ENCODE measurements around the gene PAXIP1. TPM values are rescaled to one million over a fixed set of nuclear protein-coding genes. Genes with fewer than 3 reads are reported as not detected.

PAXIP1 gene
- total RNA-seq, 2 donors from 2014 or later: 12.0 to 13.0 TPM

DNA sequence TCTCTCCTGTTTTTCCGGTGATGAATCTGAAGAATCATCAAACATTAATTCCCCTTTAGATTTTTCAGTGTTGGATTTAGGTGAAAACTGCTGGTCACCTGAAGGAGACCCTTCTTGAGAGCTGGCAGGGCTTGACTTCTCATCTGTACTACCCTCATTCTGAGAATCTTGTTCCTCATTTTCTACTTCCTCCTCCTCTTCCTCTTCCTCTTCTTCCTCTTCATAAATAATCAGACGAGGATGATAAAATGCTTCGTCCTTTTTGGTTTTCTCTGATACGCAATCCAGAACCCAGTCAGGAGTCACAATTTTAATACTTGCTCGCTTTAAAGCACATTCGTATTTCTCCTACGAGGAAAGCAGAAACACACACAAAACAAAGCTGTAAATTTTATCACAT is 26.9 kb downstream of the PAXIP1 start:
- ATAC-seq (ENCODE audit: insufficient number of reproducible peaks, low FRiP score, low read depth): no peak
- no peaks in the 10 kb centered on the region for H3K9me3 ChIP-seq
- DNase-seq (ENCODE audit: low spot score): no peak
- H3K27me3 ChIP-seq (replicated peaks; ENCODE audit: insufficient read depth): no peaks in the 10 kb centered on the region
- H3K27ac ChIP-seq: no peak overlapping the region
- H3K36me3 ChIP-seq: no peaks in the 10 kb centered on the region
- H3K4me1 ChIP-seq (ENCODE audit: control insufficient read depth in 1 of 2, low read depth in 2 of 2): no peaks in the 10 kb centered on the region
- H3K4me3 ChIP-seq: no peak overlapping the region
- TF ChIP-seq, protein P1, sequence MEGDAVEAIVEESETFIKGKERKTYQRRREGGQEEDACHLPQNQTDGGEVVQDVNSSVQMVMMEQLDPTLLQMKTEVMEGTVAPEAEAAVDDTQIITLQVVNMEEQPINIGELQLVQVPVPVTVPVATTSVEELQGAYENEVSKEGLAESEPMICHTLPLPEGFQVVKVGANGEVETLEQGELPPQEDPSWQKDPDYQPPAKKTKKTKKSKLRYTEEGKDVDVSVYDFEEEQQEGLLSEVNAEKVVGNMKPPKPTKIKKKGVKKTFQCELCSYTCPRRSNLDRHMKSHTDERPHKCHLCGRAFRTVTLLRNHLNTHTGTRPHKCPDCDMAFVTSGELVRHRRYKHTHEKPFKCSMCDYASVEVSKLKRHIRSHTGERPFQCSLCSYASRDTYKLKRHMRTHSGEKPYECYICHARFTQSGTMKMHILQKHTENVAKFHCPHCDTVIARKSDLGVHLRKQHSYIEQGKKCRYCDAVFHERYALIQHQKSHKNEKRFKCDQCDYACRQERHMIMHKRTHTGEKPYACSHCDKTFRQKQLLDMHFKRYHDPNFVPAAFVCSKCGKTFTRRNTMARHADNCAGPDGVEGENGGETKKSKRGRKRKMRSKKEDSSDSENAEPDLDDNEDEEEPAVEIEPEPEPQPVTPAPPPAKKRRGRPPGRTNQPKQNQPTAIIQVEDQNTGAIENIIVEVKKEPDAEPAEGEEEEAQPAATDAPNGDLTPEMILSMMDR (IDR thresholded peaks at IDR 0.05): no peak

GRCh38 chr7:154973381-154973780 is 29.5 kb downstream of the PAXIP1 start:
- TF ChIP-seq, protein P1 (IDR thresholded peaks at IDR 0.05): no peak
- no peaks in the 10 kb centered on the region for H3K9me3 ChIP-seq
- no peak overlapping the region for H3K4me3 ChIP-seq
- DNase-seq (ENCODE audit: low spot score): no peak
- ATAC-seq (ENCODE audit: insufficient number of reproducible peaks, low FRiP score, low read depth): no peak
- H3K36me3 ChIP-seq: no peaks in the 10 kb centered on the region
- H3K27ac ChIP-seq: no peak overlapping the region
- H3K27me3 ChIP-seq (replicated peaks; ENCODE audit: insufficient read depth): no peaks in the 10 kb centered on the region
- no peaks in the 10 kb centered on the region for H3K4me1 ChIP-seq (ENCODE audit: control insufficient read depth in 1 of 2, low read depth in 2 of 2)

- TF ChIP-seq, protein P1 (IDR thresholded peaks at IDR 0.05): no peak
Observed at GRCh38 chr7:154968336-154969001, 34.5 kb downstream of the PAXIP1 start.

DNA sequence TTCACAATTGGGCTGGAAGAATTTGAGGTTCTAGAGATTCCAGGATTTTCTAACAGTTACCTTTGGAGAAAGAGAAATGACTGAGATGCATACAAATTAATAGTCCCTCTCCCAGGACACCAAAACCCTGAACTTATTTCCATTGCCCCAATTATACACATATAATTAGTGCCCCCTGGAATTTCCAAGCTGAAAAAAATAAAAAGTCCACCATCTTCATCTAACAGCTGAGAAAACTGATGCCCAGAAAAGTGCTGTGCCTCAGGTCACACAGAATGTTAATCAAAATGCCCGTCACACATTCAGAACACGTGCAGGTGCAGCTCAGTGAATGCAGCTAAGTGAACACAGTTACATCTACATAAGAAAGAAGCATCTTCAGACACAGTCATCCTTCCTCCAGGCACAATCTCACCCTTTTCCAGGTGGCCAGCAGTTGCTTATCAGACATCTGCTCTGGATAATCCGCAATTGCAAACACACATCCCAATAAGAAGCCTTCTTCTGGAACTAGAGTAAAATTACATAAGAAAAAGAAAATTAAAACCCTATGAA is 35.4 kb downstream of the PAXIP1 start:
- TF ChIP-seq, protein P1 (IDR thresholded peaks at IDR 0.05): no peak
- no peak overlapping the region for H3K4me3 ChIP-seq
- ATAC-seq (ENCODE audit: insufficient number of reproducible peaks, low FRiP score, low read depth) (no peak), DNase-seq (ENCODE audit: low spot score) (no peak)
- H3K9me3 ChIP-seq: no peaks in the 10 kb centered on the region
- H3K4me1 ChIP-seq (ENCODE audit: control insufficient read depth in 1 of 2, low read depth in 2 of 2): no peaks in the 10 kb centered on the region
- peaks cover 21% of the 10 kb centered on the region for H3K36me3 ChIP-seq
- no peaks in the 10 kb centered on the region for H3K27me3 ChIP-seq (replicated peaks; ENCODE audit: insufficient read depth)
- no peak overlapping the region for H3K27ac ChIP-seq

More at GRCh38 chr7:154968336-154969001, 34.5 kb downstream of the PAXIP1 start:
- DNase-seq (ENCODE audit: low spot score): no peak
- no peak for ATAC-seq (ENCODE audit: insufficient number of reproducible peaks, low FRiP score, low read depth)
- Histone ChIP-seq H3K36me3 (peaks cover 15% of the 10 kb centered on the region), H3K4me3 (no peak overlapping the region), H3K4me1 (ENCODE audit: control insufficient read depth in 1 of 2, low read depth in 2 of 2) (no peaks in the 10 kb centered on the region), H3K9me3 (no peaks in the 10 kb centered on the region), H3K27ac (no peak overlapping the region), H3K27me3 (replicated peaks; ENCODE audit: insufficient read depth) (no peaks in the 10 kb centered on the region)

- DNase-seq (ENCODE audit: low spot score): no peak
- no peaks in the 10 kb centered on the region for H3K27me3 ChIP-seq (replicated peaks; ENCODE audit: insufficient read depth)
- no peaks in the 10 kb centered on the region for H3K4me1 ChIP-seq (ENCODE audit: control insufficient read depth in 1 of 2, low read depth in 2 of 2)
- H3K9me3 ChIP-seq: no peaks in the 10 kb centered on the region
- TF ChIP-seq, protein P1 (IDR thresholded peaks at IDR 0.05): no peak
- no peak for ATAC-seq (ENCODE audit: insufficient number of reproducible peaks, low FRiP score, low read depth)
- no peak overlapping the region for H3K4me3 ChIP-seq
- H3K36me3 ChIP-seq: peaks cover 41% of the 10 kb centered on the region
- no peak overlapping the region for H3K27ac ChIP-seq
Observed at GRCh38 chr7:154965014-154965413, 37.9 kb downstream of the PAXIP1 start.

Measured in thoracic aorta (tissue), 2 donors.